HG02943 (cell line): ENCODE measurements around the gene RDH14.

Experiments
- ATAC-seq: cut with Tn5 transposase; IDR thresholded peaks from one replicate; pipeline ENCODE4 v1.9.1; 2021; ENCODE audit warnings: mild to moderate bottlenecking, low read depth, moderate library complexity; ENCODE audit not compliant: unreplicated experiment

Gene RDH14

GRCh38 chr2:18525236-18525635 is 35.2 kb downstream of the RDH14 start:
- no peak for ATAC-seq

GRCh38 chr2:18522484-18523146 is 37.8 kb downstream of the RDH14 start:
- no peak for ATAC-seq

DNA sequence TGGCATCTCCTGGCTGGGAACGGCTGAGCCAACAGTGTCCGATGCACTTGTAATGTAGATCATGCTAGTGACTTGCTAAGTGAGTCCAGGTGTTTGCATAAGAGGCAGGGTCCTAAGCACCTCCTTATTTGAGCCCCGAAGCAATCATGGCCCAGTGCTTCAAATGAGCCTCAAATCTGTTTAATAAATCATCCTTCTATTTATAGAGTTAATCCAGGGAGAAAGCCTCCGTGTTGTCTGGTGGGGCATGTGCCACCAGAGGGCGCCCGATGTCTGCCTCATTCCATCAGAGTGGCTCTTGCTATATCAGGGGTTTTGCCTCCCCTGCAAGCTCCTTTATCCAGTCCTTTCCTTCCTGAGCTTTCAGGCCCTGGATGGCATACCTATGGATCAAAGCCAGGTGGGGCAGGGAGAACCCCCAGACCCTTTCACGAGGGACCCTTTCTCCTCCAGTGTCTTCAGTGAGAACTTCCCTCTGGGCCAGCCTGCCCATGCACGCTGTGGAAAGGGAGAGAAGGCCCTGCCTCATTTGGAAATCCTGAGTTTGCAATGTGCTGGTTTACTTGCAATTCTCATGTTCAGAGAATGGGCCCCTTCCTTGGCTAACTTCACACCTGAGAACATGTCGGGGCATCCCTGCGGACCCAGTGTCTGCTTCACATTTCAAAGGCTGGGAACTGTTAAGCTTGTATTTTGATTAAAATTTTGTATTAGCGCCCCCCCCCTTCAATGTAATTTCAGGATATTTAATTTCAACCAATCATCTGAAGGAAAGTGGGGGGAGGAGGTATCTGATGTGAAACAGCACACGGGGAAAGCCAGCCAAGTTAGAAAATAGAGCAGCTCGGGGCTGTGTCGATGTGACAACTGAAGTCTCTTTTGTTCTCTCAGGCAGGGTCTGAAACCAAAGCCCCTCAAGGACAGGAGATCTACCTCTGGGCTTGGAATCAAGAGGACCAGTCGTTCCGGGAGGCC is 39.7 kb downstream of the RDH14 start:
- ATAC-seq: peak; percentile 81

DNA sequence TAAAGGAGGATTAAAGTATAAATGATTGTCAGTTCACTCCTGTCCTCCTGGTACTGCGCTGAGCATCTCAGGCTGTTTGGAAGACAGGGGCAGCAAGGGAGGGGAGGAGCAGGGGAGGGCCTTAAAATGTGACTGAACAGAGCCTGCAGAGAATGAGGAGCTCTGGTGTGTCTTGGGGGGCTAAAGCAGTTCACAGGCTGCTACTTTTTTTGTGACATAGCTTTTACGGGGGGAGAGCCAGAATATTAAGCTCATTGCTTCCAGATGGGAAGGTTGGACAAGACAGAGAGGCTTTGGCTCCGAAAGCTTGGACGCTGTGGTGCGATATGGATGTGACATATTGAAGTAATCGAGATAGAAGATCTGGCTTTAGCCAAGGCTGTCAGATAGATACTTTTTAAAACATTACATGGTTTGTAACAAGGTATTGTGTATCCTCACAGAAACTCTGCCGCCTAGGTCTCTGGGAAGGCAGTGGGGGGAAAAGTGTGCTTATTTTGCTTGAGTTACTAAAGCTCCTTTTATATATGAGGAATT is 40.5 kb downstream of the RDH14 start:
- ATAC-seq: no peak

GRCh38 chr2:18518116-18519111 is 42.0 kb downstream of the RDH14 start:
- ATAC-seq: no peak

DNA sequence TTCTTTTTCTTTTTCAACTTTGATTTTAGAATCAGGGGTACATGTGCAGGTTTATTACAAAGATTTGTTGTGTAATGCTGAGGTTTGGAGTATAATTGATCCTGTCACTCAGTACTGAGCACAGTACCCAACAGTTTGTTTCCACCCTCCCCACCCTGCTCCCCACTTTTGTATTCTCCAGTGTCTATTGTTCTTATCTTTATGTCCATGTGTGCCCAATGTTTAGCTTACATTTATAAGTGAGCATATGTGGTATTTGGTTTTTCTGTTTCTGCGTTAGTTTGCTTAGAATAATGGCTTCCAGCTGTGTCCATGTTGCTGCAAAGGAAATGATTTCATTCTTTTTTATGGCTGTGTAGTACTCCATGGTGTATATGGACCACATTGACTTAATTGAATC is 43.1 kb downstream of the RDH14 start:
- ATAC-seq: no peak

GRCh38 chr2:18516112-18516511 is 44.3 kb downstream of the RDH14 start:
- no peak for ATAC-seq

GRCh38 chr2:18514526-18515461 is 45.7 kb downstream of the RDH14 start:
- ATAC-seq: no peak

- no peak for ATAC-seq
Observed at GRCh38 chr2:18510775-18511174, 49.7 kb downstream of the RDH14 start.

DNA sequence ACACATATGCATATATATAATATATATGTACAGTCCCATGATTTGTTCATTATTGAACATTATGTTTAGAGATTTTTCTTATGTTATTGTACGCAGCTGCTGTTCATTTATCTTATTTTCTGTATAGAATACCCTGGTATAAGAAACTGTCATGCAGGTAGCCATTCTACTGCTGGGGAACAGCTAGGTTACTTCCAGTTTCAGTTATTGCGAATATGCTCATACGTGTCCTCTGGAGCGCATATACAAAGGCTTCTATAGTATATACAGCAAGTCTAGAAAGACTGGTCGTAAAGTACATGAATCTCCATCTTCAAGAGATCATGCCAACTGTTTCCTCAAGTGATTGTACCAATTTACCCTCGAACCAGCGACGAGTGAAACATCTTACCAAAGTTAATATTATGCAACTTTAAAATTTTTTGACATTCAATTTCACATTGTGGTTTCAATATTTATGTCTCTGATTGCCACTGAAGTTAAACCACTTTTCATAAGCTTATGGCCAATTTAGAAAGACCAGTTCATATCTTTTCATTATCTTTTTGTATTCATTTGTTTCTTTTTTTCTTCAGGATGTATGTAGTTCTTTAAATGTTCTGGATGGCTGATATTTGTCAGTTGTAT is 53.5 kb downstream of the RDH14 start:
- no peak for ATAC-seq

DNA sequence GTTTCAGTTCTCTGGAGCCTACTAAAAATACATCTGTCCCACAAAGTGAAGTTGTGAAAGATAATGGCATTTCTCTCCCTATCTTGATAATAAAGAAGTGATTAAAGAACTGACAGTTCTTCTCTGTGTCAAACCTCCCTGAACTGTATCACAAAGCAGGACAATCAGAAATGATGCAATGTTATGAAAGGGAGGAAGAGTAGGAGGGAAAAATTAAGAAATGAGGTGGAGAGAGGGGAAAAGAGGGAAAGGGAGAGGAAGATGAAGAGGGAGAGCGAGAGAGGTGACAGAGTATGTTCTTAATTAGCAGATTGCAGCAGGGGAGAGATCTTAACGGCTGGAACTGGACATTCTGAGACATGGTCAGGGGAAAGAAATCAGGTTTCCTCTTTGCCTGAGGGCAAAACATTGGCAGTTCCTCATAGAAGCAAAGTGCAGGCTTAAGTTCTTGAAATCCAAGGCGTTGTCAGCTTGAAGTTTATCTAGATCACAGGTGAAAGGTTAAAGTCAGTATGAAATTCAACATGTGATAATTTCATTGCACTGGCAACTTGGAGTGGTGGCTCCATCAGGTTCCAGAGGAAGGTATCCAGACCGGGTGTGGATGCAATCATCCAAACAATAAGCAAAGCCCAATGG is 54.6 kb downstream of the RDH14 start:
- ATAC-seq: no peak
